Tibial nerve (tissue), 4 donors: ENCODE results near the gene BSCL2.

Source experiments
- EP300 ChIP-seq, 2 donors: sonication (generic); formaldehyde crosslinking; IDR thresholded peaks; one replicate each; pipeline ENCODE4 v1.6.1; 2017; ENCODE audit warnings: antibody characterized with exemption in 2 of 2, mild to moderate bottlenecking in 1 of 2
- POLR2A ChIP-seq, 2 donors: fragments of 450-650 bp; IDR thresholded peaks; one replicate each; pipeline ENCODE4 v1.6.1; 2017; ENCODE audit warnings: antibody characterized with exemption in 2 of 2, mild to moderate bottlenecking in 2 of 2, moderate library complexity in 2 of 2
- TF ChIP-seq, protein P1 (sequence below), 5 experiments: fragments of 200-600 bp in 3 of 5; fragments of 450-650 bp in 2 of 5; sonication (generic) in 3 of 5; IDR thresholded peaks; one replicate each; pipeline ENCODE4 v1.5.1; 2016 to 2019; ENCODE audit warnings: antibody characterized with exemption in 5 of 5, mild to moderate bottlenecking in 3 of 5, moderate library complexity in 2 of 5

DNA sequence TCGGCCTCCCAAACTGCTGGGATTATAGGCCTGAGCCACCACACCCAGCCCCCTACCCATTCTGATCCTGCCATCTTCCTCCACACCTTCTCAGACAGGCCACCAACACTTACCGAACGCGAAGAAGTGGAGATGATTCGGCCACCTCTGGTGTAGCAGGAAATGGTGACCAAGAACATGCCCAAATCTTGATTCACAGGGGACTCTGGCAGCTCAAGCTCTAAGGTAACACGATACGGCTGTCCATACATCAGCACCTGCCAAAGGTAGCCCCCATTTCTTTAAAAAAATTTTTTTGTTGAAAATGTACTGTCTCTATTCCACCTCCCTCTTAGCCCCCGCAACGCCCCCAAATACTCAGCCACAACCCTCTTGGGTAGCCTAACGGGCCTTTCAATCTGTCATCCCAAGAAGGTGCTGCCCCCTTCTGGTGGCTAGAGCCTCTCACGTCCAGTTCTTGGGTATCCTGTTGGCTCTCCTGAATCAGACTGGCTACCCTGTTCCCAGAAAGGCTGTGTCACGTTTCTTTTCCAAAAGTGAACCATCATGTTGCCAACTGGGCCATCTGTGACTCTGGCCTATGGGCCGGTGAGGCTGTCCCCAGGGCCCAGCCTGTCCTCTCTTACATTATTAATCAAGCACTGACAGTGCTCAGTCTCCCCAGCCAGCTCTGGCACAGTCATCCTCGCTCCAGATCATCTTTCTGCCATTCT, 12.6 kb downstream of the BSCL2 start:
- no peak for TF ChIP-seq POLR2A (IDR thresholded peaks at IDR 0.05)
- peak in 1 of 2 donors; percentile 31 for TF ChIP-seq EP300 (IDR thresholded peaks at IDR 0.05)
- TF ChIP-seq, protein P1, sequence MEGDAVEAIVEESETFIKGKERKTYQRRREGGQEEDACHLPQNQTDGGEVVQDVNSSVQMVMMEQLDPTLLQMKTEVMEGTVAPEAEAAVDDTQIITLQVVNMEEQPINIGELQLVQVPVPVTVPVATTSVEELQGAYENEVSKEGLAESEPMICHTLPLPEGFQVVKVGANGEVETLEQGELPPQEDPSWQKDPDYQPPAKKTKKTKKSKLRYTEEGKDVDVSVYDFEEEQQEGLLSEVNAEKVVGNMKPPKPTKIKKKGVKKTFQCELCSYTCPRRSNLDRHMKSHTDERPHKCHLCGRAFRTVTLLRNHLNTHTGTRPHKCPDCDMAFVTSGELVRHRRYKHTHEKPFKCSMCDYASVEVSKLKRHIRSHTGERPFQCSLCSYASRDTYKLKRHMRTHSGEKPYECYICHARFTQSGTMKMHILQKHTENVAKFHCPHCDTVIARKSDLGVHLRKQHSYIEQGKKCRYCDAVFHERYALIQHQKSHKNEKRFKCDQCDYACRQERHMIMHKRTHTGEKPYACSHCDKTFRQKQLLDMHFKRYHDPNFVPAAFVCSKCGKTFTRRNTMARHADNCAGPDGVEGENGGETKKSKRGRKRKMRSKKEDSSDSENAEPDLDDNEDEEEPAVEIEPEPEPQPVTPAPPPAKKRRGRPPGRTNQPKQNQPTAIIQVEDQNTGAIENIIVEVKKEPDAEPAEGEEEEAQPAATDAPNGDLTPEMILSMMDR (IDR thresholded peaks at IDR 0.05) = peak; percentile 70 to 84 (median 83)
